NCI-H1436 (cell line): ENCODE measurements around the gene UBAC1.

Experiments
- DNase-seq: peaks from one replicate; lab custom pipeline; 2025; lab: John Stamatoyannopoulos, UW

Gene UBAC1

GRCh38 chr9:135993765-135994500, 32.8 kb upstream of the UBAC1 start:
- no peak for DNase-seq

- DNase-seq: no peak
Observed at GRCh38 chr9:135993409-135993742, 32.2 kb upstream of the UBAC1 start.

GRCh38 chr9:135992486-135993408, 31.6 kb upstream of the UBAC1 start:
- DNase-seq: no peak

- no peak for DNase-seq
Observed at GRCh38 chr9:135991771-135992170, 30.6 kb upstream of the UBAC1 start.

- peak; percentile 85 for DNase-seq
Observed at GRCh38 chr9:135990468-135991429, 29.6 kb upstream of the UBAC1 start.

GRCh38 chr9:135989722-135990467, 28.7 kb upstream of the UBAC1 start:
- no peak for DNase-seq

- DNase-seq: no peak
Observed at GRCh38 chr9:135989157-135989556, 28.0 kb upstream of the UBAC1 start.

GRCh38 chr9:135988493-135988892, 27.3 kb upstream of the UBAC1 start:
- no peak for DNase-seq

- no peak for DNase-seq
Observed at GRCh38 chr9:135987838-135988404, 26.7 kb upstream of the UBAC1 start.

GRCh38 chr9:135986605-135987004, 25.4 kb upstream of the UBAC1 start:
- DNase-seq: no peak

- no peak for DNase-seq
Observed at GRCh38 chr9:135985889-135986288, 24.7 kb upstream of the UBAC1 start.

GRCh38 chr9:135985459-135985774, 24.2 kb upstream of the UBAC1 start:
- DNase-seq: no peak

GRCh38 chr9:135984072-135984710, 23.0 kb upstream of the UBAC1 start:
- no peak for DNase-seq

GRCh38 chr9:135983208-135984071, 22.3 kb upstream of the UBAC1 start:
- DNase-seq: no peak

- DNase-seq: no peak
Observed at GRCh38 chr9:135982499-135983207, 21.5 kb upstream of the UBAC1 start.

- no peak for DNase-seq
Observed at GRCh38 chr9:135980926-135981630, 19.9 kb upstream of the UBAC1 start.

GRCh38 chr9:135979547-135980166, 18.5 kb upstream of the UBAC1 start:
- DNase-seq: no peak
